ENCODE results near the gene SRP14. TPM values are rescaled to one million over a fixed set of nuclear protein-coding genes. Genes with fewer than 3 reads are reported as not detected.
A peak's percentile ranks its signal among the peaks of the same experiment; 100 is the strongest.
"Not testable (repeated sequence)": the region's sequence is repeated elsewhere in the genome, so short reads cannot be mapped to it uniquely, and the experiment has no call there.

The SRP14 gene
- total RNA-seq, 2 donors from 2014 or later, result 174 to 197 TPM

DNA sequence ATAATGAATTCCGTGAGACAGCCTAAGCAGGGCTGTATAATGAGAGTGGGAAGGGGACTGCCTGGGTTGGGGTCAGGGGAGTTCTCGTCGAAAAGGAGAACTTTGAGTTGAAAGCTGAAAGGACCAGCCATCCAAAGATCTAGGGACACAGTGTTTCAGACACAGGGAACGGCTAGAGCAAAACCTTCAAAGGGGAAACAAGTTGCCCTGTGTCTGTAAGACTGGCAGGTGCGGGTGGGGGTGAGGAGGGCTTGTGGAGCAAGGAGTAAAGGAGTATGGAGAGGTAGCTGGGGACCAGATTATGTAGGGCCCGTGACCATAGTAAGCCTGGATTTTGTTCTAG, 1.3 kb upstream of the SRP14 start:
- intact Hi-C loops (cut with DNase I), result no loop called here
- ATAC-seq, result no peak
- no peak for DNase-seq

DNA sequence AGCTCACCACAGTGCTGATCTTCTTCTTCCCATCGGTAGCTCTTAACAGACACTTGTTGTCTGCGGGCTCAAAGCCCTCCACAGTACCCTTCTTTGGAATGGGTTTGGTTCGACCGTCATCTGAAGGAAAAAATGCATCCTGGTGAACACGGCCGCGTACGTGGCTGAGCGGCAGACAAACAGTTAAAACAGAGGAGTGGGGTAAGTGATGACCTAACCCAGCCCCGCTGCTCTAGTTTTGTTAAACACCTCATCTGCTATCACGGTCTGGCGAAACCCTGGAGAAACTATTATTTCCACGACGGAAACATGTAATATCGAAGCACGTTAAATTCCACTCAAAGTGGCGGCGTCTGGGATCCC, 725 bp downstream of the SRP14 start:
- intact Hi-C loops (cut with DNase I), result no loop called here
- ATAC-seq (peak; percentile 4 to 5), DNase-seq (no peak)

DNA sequence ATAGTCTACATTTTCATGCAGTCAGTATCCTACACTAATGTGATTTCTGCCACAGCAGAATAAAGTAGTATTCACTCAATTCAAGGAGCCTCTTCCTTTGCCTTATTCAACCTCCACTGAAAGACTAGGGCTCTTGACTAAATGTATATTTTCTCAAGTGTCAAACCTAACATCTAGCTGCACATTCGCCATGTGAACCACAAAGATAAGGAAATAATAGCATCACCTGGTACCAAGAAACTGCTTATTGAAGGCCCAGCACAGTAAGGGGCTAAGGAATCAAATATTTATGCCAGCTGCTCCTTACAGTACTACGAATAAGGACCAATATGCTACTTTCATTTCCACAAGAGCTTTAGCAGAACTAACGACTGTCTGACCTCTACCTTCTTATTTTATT, 1.3 kb downstream of the SRP14 start:
- intact Hi-C loops (cut with DNase I), result no loop called here
- ATAC-seq (no peak), DNase-seq (no peak)

DNA sequence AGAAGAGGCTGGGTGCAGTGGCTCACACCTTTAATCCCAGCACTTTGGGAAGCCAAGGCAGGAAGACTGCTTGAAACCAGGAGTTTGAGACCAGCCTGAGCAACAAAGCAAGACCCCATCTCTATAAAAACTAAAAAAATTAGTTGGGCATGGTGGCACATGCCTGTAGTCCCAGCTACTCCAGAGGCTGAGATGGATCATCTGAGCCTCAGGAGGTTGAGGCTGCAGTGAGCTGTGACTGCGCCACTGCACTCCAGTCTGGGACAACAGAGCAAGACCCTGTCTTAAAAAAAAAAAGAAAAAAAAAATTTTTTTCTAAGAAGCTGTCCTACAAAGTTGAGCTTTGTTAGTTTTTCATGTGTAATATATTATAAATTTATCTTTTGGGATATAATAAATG, 3.8 kb downstream of the SRP14 start:
- intact Hi-C loops (cut with DNase I); ATAC-seq; DNase-seq: not testable (repeated sequence)

DNA sequence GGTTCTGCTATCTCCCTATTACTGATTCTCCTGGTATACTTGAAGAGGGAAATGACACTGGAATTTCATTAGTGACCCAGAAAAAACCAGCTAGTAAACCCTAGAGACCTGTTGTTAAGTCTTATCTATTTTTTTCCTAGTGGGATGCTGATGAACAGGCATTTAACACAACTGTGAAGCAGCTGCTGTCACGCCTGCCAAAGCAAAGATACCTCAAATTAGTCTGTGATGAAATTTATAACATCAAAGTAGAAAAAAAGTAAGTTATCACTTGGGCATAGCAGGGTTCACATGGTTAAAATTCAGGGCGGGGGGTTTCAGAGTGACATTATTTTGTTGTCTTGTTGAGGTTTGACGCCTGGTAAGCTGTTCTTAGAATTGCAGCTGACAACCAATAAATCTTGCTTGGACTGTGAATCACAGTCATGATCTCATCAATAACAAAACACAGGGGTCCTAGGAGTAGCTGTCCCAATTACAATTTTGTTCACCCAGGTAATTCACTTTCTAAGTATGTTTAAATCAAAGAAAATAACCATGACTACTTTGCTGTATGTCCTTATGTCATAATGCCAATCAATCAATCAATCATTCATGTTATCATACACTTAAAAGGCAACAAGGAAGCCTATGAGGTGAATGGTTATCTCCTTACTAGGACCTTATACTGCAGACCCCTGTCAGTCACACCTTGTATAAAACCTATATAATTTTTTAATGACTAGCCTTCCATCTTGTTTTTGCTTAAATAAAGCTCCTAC, 4.6 kb downstream of the SRP14 start:
- no peak for DNase-seq
- no peak for ATAC-seq
- intact Hi-C loops (cut with DNase I), result no loop called here

DNA sequence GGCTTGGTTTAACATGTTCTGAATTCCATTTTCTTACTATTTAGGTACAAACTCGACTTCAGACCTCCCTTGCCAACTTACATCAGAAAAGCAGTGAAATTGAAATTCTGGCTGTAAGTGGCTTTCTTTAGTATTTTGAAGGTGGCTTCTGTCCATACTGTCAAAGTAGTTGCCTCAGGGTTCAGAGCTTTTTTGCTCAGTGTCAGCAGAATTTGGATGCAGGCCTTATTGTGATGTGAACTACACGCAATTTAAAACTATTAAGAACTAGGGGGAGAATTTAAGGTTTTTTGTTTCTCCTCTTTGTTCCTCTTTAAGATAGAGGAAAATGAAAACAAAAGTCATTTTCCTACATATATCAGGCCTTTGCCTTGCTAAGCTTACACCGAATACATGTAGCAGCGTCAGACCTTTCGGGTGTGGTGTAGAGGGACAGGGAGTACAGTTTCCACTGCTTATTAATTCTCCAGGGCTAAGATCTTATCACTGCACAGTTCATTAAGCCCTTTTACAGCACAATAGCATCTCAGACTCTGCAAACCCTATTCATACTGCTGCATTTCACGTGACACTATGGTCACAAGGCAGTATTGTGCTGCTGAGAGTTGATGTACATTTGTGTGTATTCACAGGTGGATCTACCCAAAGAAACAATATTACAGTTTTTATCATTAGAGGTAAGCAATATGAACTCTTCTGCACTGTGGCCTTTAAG, 6.7 kb downstream of the SRP14 start:
- intact Hi-C loops (cut with DNase I), result no loop called here
- DNase-seq, result no peak

DNA sequence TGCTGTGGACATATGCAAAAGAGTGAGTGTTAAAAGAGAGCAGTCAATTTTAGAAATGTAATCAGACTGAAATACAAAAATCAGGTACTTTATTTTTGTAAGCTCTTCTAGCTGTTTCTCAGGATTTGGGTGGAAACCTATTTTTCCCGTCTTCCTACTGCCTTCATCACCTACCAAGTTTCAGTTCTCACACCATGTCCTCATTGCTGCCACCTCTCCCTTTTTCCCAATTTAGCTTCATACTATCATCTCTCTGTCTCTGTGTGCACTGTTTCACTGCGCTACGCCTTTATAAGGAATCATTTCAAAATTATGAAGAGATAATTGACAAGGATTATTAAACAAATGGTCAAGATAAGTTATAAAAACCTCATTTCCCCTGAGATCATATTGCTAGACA, 7.7 kb downstream of the SRP14 start:
- intact Hi-C loops (cut with DNase I), result no loop called here
- ATAC-seq (no peak), DNase-seq (no peak)

More for the DNA sequence above, 6.7 kb downstream of the SRP14 start:
- peak in 1 of 2 donors; percentile 50 for ATAC-seq

DNA sequence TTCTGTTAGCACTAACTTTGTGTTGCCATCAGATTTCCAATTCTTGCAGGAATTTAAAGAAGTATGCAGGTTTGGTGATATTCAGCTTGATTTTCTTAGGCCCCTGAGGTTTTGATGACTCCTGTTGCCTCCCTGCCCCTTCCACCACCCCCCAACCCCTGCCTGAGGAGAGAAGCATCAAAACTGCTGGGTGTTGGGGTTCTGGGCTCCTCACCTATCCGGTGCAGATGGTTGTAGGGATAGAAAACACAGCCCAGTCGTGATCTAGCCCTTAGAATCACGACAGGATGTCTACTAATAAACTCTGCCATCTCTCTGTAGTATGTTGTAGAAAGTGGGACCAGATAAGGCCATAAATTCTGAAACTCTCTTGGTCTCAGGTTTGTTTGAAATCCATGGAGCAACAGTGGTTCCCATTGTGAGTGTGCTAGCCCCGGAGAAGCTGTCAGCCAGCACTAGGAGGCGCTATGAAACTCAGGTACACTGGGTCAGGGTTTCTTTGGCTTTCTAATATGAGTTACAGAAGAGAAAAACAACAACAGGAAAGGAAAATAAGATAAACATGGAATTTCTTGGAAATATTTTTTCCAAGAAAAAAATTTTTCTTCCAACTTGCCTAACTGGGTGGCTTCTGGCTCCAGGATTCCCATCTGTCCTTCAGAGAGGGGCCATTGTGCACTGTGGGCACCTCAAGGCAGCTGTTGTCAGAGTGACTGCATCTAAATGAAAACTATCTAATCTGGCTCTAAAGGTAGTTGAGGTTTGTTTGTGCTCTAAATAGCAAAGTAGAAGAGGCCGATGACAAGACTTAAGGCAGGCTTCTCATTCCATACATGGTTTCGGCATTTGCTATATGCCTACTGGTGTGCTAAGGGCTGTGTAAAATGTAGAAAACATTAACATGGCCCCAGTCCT, 8.7 kb downstream of the SRP14 start:
- DNase-seq (no peak), ATAC-seq (peak in 1 of 2 donors; percentile 17)
- intact Hi-C loops (cut with DNase I), result no loop called here

DNA sequence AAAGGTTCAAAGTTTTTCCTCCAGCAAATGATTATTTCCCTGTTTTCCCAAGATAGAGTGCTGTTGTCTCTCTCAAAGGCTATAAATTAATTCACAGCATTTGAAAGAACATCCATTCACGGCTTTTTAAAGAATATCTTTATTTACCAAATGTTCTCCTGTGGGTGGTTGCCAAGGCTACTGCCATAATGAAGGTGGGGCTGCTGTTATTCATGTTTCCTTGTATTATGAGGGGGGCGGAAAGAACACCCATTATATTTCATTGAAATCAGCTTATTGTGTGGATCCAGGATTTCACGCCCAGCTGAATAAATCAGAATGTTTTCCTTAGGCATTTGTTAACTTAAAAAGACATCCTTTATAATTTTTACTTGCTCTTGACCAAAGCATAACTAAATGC, 10.1 kb downstream of the SRP14 start:
- DNase-seq (no peak), ATAC-seq (no peak)
- intact Hi-C loops (cut with DNase I), result no loop called here

DNA sequence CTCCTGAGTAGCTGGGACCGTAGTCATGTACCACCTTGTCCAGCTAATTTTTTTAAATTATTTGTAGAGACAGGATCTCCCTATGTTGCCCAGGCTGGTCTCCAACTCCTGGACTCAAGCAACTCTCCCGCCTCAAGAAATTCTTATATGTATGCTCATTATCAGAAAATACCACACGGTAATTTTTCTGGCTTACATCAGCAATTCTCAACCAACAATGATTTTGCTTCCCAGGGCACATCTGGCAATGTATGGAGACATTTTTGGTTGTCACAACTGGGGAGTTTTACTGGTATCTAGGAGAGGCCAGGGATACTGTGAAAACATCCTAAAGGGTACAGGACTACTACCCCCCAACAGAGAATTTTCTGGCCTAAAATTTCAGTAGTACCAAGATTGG, 10.8 kb downstream of the SRP14 start:
- DNase-seq (no peak), ATAC-seq (no peak)
- intact Hi-C loops (cut with DNase I), result no loop called here

DNA sequence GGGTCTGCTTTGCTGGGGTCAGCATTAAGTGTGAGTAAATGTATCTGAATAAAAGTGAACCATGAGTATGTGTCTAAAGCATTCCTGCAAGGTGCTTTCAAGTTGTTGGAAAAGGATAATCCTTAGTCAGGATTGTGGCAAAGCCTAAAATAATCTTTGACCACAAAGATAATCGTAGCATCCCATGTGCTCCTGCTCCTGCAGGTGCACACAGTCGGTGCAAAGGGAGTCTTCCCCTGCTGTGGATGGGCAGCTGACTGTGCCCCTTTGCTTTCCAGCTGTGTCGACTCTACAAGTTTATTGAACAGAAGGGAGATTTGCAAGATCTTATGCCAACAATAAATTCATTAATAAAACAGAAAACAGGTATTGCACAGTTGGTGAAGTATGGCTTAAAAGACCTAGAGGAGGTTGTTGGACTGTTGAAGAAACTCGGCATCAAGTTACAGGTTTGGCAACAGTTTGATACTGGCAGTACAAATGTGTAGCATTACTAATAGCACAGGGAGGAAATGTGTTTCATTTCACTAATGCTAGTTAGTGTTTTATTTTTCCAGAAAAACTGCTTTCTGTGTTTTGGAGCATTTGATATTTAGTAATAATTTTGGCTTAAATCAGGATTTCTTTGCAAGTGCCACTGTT, 22.6 kb downstream of the SRP14 start:
- ATAC-seq, result no peak
- no peak for DNase-seq
- intact Hi-C loops (cut with DNase I), result no loop called here

DNA sequence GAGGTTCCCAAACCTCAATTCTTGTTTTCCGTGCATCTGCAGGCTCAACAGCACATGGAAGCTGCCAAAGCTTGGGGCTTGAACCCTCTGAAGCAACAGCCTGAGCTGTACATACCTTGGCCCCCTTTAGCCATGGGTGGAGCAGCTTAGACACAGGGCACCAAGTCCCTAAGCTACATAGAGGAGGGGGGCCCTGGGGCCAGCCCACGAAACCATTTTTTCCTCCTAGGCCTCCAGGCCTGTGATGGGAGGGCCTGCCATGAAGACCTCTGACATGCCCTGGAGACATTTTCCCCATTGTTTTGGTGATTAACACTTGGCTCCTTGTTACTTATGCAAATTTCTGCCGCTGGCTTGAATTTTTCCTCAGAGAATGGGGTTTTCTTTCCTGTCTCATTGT, 24.6 kb downstream of the SRP14 start:
- DNase-seq, result no peak
- no peak for ATAC-seq
- intact Hi-C loops (cut with DNase I), result no loop called here

DNA sequence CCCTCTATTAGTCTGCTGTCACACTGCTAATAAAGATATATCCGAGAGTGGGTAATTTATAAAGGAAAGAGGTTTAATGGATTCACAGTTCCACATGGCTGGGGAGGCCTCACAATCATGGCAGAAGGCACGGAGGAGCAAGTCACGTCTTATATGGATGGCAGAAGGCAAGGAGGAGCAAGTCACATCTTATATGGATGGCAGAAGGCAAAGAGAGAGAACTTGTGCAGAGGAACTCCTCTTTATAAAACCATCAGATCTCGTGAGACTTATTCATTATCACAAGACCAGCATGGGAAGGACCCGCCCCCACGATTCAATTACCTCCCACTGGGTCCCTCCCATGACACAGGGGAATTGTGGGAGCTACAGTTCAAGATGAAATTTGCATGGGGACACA, 25.6 kb downstream of the SRP14 start:
- ATAC-seq; intact Hi-C loops (cut with DNase I); DNase-seq: not testable (repeated sequence)

DNA sequence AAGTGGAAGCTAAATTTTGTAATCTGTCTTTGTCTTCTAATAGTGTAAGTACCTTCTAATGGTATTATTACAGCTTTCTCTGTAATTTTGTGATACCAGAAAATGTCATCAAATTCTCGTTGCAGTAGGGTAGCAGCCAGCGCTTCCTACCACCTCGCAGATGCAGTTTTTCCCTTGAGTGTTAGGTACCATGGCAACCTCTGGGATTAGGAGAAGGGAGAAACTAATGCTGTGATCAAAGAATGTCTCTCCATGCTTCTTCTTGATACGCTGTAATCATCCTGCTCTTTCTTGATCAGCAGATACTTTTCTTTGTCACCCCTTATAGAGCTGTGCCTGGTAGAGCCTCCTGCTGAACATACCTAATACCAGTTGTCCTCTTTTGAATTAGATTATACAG, 27.7 kb downstream of the SRP14 start:
- ATAC-seq (no peak), DNase-seq (no peak)
- intact Hi-C loops (cut with DNase I), result no loop called here

DNA sequence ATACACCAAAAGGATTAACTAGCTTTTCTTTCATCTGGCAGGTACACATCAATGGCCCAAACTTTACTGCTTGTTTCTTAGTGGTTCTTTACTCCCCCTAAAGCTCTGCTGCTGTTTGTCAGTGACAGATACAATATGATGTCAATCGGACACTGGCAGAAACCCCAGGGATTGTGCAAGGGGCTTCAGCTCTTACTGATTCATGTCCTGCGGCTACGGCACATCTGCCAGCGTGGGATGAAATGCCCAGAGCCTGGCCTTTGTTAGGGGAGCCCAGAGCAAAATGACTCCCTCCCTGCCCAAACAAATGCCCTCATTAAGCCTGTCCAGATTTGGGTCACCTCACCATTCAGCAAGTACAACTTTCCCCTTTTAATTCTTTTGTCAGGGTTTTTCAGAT, 28.3 kb downstream of the SRP14 start:
- intact Hi-C loops (cut with DNase I), result no loop called here
- no peak for DNase-seq
- ATAC-seq, result no peak

DNA sequence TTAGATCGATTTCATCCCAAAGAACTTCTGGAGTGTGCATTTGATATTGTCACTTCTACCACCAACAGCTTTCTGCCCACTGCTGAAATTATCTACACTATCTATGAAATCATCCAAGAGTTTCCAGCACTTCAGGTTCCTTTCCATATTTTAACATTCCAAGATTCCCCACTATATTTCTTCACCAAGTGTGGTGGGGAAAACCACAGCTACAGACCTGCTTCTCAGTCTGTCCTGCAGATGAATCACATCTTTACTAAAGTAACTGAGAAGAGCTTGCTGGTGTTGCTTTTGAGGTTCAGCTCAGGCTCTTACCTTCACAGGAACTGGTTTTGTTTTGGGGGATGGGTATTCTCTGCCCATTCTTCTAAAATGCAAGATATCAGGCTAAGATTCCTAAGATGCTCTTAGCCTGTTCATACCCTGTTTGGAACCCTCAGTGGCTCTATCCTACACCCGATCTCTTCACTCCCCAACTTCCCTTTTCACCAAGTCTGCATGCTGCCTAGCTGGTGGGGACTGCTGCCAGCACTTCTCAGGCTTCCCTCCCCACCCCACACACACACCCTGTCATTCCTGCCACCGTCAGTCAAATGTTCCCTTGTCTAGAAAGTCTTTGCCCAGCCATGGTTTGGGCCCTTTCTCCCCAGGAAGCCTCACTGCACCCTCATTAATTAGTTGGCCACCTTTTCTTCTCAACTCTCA, 30.8 kb downstream of the SRP14 start:
- intact Hi-C loops (cut with DNase I), result no loop called here
- no peak for DNase-seq
- no peak for ATAC-seq

DNA sequence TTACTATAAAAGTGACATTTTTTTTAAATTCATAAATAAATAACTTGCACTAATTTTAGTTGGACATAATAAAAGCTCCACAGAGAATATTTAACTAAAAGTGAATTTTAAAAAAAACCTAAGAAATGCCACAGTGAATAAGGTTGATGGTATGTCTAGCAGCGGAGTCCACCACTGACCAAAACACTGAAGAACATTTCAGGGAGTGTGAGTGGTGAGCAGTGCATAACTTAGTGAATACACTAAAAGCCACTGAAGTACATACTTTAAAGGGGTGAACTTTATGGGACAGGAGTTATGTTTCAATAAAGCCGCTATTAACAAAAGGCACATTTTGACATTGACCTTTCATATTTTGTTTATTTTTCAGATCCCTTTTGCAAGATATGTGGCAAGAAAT, 32.3 kb downstream of the SRP14 start:
- ATAC-seq (no peak), DNase-seq (no peak)
- intact Hi-C loops (cut with DNase I), result no loop called here

DNA sequence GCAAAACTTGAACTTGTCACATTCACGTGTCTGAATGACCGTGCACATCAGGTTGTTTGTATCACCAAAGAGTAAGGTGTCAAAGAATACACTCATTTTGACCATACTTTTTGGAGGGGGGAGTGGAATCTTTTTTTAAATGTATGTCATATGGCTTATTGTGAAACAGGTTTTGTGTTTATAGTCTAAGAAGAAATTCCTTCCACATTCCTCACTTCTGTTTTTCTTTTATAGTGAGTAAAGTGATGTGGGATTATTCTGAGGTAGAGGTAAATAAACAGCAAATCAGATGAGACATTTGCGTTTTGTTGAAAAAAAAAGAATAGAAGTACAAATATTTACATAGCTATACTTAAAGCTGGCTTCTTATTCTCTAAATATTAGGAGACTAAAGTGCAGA, 33.0 kb downstream of the SRP14 start:
- DNase-seq, result no peak
- intact Hi-C loops (cut with DNase I), result no loop called here
- ATAC-seq, result no peak

Data from left cardiac atrium (tissue), 4 donors.